KMS-11 (cell line): ENCODE results near the gene ANK3.

ENCODE experiments used
- H2AFZ ChIP-seq: fragments of 200-600 bp; sonication (generic); 2 replicates; pipeline ENCODE4 v1.6.1; 2016; ENCODE audit warnings: antibody characterized with exemption, mixed run types, low read depth
- H3K27ac ChIP-seq: fragments of 200-600 bp; sonication (generic); 2 replicates; pipeline ENCODE4 v1.6.1; 2016; ENCODE audit warnings: mild to moderate bottlenecking, mixed run types
- H3K27me3 ChIP-seq: fragments of 200-600 bp; sonication (generic); 2 replicates; pipeline ENCODE4 v1.6.1; 2017; ENCODE audit warnings: mild to moderate bottlenecking, low read depth, mixed run types, moderate library complexity; ENCODE audit not compliant: insufficient read depth
- H3K36me3 ChIP-seq: fragments of 200-600 bp; sonication (generic); 2 replicates; pipeline ENCODE4 v1.6.1; 2017; ENCODE audit warnings: mild to moderate bottlenecking, mixed run types; ENCODE audit not compliant: insufficient read depth
- H3K4me1 ChIP-seq: fragments of 200-600 bp; sonication (generic); 2 replicates; pipeline ENCODE4 v1.6.1; 2016; ENCODE audit warnings: mild to moderate bottlenecking, low read depth, mixed run types; ENCODE audit not compliant: poor library complexity, severe bottlenecking
- H3K4me2 ChIP-seq: fragments of 200-600 bp; sonication (generic); 2 replicates; pipeline ENCODE4 v1.7.0; 2016; ENCODE audit warnings: mild to moderate bottlenecking, mixed run types
- H3K4me3 ChIP-seq: fragments of 200-600 bp; sonication (generic); IDR thresholded peaks from 2 replicates; pipeline ENCODE4 v1.6.1; 2017; ENCODE audit warnings: low read depth, low read length, mixed read lengths; ENCODE audit not compliant: insufficient read depth
- H3K79me2 ChIP-seq: fragments of 200-600 bp; sonication (generic); 2 replicates; pipeline ENCODE4 v1.6.1; 2016; ENCODE audit warnings: low read depth, mixed run types; ENCODE audit not compliant: insufficient read depth
- H3K9ac ChIP-seq: fragments of 200-600 bp; sonication (generic); 2 replicates; pipeline ENCODE4 v1.6.1; 2016; ENCODE audit warnings: mild to moderate bottlenecking, mixed run types
- H4K20me1 ChIP-seq: fragments of 200-600 bp; sonication (generic); 2 replicates; pipeline ENCODE4 v1.6.1; 2016; ENCODE audit warnings: mild to moderate bottlenecking, mixed run types; ENCODE audit not compliant: insufficient read depth
- CTCF ChIP-seq: fragments of 200-600 bp; sonication (generic); conservative IDR thresholded peaks from 2 replicates; pipeline ENCODE4 v1.6.1; 2017; ENCODE audit warnings: low read depth, mild to moderate bottlenecking, antibody characterized with exemption, low read length, moderate library complexity, mixed read lengths

Gene ANK3

GRCh38 chr10:60239228-60239627 lies 150.4 kb downstream of the ANK3 start:
- Histone ChIP-seq H3K9ac (no peak overlapping the region), H3K4me1 (peaks cover 73% of the 10 kb centered on the region), H3K27ac (no peak overlapping the region), H3K4me2 (peak overlapping the region; percentile 85), H4K20me1 (peaks cover 71% of the 10 kb centered on the region), H3K27me3 (no peaks in the 10 kb centered on the region), H2AFZ (no peak overlapping the region), H3K36me3 (no peaks in the 10 kb centered on the region), H3K4me3 (no peak overlapping the region), H3K79me2 (peaks cover 49% of the 10 kb centered on the region; the same call in 1 of the 2 replicates)
- TF ChIP-seq CTCF: no peak

GRCh38 chr10:60238759-60239100 lies 150.9 kb downstream of the ANK3 start:
- peaks cover 46% of the 10 kb centered on the region; the same call in 1 of the 2 replicates for H3K79me2 ChIP-seq
- TF ChIP-seq CTCF: no peak
- H3K36me3 ChIP-seq: no peaks in the 10 kb centered on the region
- no peak overlapping the region for H3K4me3 ChIP-seq
- H4K20me1 ChIP-seq: peaks cover 76% of the 10 kb centered on the region
- no peak overlapping the region for H3K27ac ChIP-seq
- no peaks in the 10 kb centered on the region for H3K27me3 ChIP-seq
- peak overlapping the region; percentile 85 for H3K4me2 ChIP-seq
- no peak overlapping the region for H2AFZ ChIP-seq
- H3K4me1 ChIP-seq: peaks cover 74% of the 10 kb centered on the region
- no peak overlapping the region for H3K9ac ChIP-seq

DNA sequence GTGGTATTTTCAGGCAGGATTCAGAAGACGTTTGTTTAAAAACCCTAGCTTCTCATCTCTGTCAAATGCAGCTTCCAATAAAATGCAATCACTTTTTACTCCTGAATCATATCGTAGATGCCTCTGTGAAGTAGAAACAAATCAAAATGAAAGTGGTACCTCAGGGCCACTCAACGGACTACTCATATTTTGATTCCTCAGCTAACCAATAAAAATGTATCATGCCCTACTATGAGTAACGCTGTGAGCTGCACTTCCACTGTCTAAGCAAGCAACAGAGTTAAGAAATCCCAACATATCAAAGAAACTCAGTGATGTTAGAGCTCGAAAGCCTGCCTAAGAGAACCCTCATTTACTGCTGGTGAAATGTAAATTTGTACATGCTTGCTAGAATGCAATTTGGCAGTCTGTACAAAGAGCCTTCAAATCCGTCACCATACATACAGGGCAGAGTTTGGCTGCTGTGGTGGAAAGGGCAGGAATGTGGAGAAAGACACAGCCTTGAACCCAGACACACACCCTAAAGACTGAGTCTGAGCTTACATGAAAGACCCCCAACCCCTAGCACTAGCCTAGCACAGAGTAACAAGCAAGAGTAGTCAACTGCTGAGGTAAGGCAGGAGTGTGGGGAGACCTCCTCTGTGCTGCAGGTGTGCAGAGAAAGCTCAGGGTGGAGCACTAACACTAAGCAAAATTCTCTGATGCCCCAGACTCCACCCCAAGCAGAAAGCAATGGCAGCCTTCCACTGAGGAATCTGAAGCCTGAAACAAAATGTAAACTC lies 151.5 kb downstream of the ANK3 start:
- Histone ChIP-seq H3K4me3 (no peak overlapping the region), H3K4me2 (peak overlapping the region; percentile 85), H3K27me3 (no peaks in the 10 kb centered on the region), H3K36me3 (no peaks in the 10 kb centered on the region), H4K20me1 (peaks cover 74% of the 10 kb centered on the region), H3K9ac (no peak overlapping the region), H3K79me2 (peaks cover 46% of the 10 kb centered on the region; the same call in 1 of the 2 replicates), H3K4me1 (peaks cover 77% of the 10 kb centered on the region), H2AFZ (no peak overlapping the region), H3K27ac (no peak overlapping the region; the same call in 1 of the 2 replicates)
- TF ChIP-seq CTCF: no peak

DNA sequence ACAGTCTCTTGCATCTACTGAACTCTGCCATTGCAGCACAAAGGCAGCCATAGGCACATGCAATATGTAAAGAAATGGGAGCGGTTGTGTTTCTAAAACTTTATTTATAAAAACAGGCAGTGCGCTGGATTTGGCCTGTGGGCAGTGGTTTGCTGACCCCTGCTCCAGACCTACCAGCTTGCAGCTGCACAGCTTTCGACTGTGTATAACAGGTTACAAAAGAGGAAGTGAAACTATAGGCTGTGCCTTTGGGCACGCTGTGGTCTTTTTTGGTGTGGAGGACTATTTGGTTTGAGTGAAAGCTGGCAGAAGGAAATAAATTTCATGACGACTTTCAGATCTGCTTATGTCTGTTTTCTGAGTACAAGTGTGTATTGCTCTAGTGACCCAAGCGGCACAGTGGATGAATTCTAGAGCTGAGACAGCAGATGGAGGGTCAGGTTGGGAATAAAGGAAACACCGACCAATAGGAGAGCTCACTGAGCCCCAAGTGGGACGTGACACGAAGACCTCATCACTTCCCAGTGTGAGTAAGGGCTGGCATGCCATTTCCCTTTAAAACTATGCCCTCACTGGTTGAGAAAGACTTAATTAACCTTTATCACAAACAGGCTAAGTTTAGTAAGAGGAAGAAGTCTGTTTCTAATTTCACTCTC lies 152.7 kb downstream of the ANK3 start:
- Histone ChIP-seq H3K4me2 (peak overlapping the region; percentile 85), H3K36me3 (no peaks in the 10 kb centered on the region), H3K9ac (no peak overlapping the region), H4K20me1 (peaks cover 83% of the 10 kb centered on the region), H3K4me1 (peaks cover 77% of the 10 kb centered on the region), H3K27ac (peak overlapping the region; percentile 31; the same call in 1 of the 2 replicates), H2AFZ (no peak overlapping the region), H3K4me3 (no peak overlapping the region), H3K79me2 (peaks cover 43% of the 10 kb centered on the region; the same call in 1 of the 2 replicates), H3K27me3 (no peaks in the 10 kb centered on the region)
- TF ChIP-seq CTCF: no peak
